ENCODE results near the gene ZBTB43.
"Not testable (repeated sequence)": the region's sequence is repeated elsewhere in the genome, so short reads cannot be mapped to it uniquely, and the experiment has no call there.

The ZBTB43 gene

DNA sequence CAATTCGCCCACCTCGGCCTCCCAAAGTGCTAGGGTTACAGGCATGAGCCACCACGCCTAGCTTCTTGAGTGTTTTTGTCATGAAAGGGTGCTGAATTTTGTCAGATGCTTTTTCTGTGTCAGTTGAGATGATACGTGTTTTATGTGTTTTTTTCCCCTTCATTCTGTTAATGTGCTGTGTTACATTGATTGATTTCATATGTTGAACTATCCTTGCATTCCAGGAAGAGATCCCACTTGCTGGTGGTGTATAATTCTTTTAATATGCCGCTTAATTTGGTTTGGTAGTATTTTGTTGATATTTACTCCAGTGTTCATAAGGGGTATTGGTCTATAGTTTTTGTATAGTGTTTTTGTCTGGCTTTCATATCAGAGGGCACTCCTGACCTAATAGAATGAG, 13.6 kb downstream of the ZBTB43 start:
- no peak for DNase-seq
- Histone ChIP-seq H3K4me1 (no peaks in the 10 kb centered on the region), H3K9me3 (peaks cover 5% of the 10 kb centered on the region), H3K4me3 (ENCODE audit: low read depth, low read length) (no peak overlapping the region), H3K36me3 (peaks cover 17% of the 10 kb centered on the region), H3K27me3 (no peaks in the 10 kb centered on the region)
- TF ChIP-seq, protein P1, sequence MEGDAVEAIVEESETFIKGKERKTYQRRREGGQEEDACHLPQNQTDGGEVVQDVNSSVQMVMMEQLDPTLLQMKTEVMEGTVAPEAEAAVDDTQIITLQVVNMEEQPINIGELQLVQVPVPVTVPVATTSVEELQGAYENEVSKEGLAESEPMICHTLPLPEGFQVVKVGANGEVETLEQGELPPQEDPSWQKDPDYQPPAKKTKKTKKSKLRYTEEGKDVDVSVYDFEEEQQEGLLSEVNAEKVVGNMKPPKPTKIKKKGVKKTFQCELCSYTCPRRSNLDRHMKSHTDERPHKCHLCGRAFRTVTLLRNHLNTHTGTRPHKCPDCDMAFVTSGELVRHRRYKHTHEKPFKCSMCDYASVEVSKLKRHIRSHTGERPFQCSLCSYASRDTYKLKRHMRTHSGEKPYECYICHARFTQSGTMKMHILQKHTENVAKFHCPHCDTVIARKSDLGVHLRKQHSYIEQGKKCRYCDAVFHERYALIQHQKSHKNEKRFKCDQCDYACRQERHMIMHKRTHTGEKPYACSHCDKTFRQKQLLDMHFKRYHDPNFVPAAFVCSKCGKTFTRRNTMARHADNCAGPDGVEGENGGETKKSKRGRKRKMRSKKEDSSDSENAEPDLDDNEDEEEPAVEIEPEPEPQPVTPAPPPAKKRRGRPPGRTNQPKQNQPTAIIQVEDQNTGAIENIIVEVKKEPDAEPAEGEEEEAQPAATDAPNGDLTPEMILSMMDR (IDR thresholded peaks at IDR 0.05; ENCODE audit: low read depth, low read length) = no peak

DNA sequence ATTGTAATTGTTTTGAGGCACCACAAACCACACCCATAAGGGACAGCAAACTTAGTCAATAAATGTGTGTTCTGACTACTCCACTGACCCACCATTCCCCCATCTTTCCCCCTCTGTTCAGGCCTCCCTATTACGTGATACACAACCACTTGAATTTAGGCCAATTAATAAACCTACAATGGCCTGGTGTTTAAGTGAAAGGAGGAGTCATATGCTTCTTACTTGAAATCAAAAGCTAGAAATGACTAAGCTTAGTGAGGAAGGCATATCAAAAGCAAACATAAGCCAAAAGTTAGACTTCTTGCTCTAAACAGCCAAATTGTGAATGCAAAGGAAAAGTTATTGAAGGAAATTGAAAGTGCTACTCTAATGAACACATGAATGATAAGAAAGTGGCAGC, 14.6 kb downstream of the ZBTB43 start:
- DNase-seq = no peak
- TF ChIP-seq, protein P1 (IDR thresholded peaks at IDR 0.05; ENCODE audit: low read depth, low read length) = no peak

DNA sequence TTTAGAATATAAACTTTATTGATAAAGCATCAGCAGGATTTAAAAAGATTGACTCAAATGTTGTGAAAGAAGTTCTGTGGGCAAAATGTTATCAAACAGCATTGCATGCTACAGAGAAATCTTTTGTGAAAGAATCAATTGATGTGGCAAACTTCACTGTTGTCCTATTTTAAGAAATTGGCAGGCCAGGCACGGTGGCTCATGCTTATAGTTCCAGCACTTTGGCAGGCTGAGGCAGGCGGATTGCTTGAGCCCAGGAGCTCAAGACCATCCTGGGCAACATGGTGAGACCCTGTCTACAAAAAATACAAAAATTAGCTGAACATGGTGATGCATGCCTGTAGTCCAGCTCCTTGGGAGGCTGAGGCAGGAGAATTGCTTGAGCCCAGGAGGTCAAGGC, 17.4 kb downstream of the ZBTB43 start:
- H3K4me3 ChIP-seq (ENCODE audit: low read depth, low read length) = no peak overlapping the region
- no peak for DNase-seq
- peaks cover 10% of the 10 kb centered on the region; the same call in 1 of the 2 replicates for H3K36me3 ChIP-seq
- peaks cover 5% of the 10 kb centered on the region for H3K9me3 ChIP-seq
- H3K4me1 ChIP-seq = no peaks in the 10 kb centered on the region
- TF ChIP-seq, protein P1 (IDR thresholded peaks at IDR 0.05; ENCODE audit: low read depth, low read length) = no peak
- H3K27me3 ChIP-seq = no peaks in the 10 kb centered on the region

More for the DNA sequence above, 14.6 kb downstream of the ZBTB43 start:
- H3K9me3 ChIP-seq = peaks cover 5% of the 10 kb centered on the region
- H3K4me1 ChIP-seq = no peaks in the 10 kb centered on the region
- H3K27me3 ChIP-seq = no peaks in the 10 kb centered on the region
- no peak overlapping the region for H3K4me3 ChIP-seq (ENCODE audit: low read depth, low read length)
- H3K36me3 ChIP-seq = peaks cover 17% of the 10 kb centered on the region

DNA sequence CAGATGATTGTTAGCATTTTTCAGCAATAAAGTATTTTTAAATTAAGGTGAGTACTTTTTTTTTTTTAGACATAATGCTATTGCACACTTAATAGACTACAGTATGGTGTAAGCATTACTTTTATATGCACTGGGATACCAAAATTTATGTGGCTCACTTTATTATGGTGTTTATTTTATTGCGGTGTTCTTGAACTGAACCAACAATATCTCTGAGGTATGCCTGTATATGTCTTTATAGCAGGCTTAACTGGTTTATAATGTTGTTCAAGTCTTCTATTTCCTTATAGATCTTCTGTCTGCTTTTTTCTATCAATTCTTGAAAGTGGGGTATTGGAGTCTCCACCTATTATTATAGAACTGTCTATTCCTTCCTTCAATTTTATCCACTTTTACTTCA, 18.0 kb downstream of the ZBTB43 start:
- TF ChIP-seq, protein P1 (IDR thresholded peaks at IDR 0.05; ENCODE audit: low read depth, low read length) = no peak
- no peak for DNase-seq
- Histone ChIP-seq H3K9me3 (peaks cover 5% of the 10 kb centered on the region), H3K4me1 (no peaks in the 10 kb centered on the region), H3K4me3 (ENCODE audit: low read depth, low read length) (no peak overlapping the region), H3K27me3 (no peaks in the 10 kb centered on the region), H3K36me3 (peaks cover 10% of the 10 kb centered on the region; the same call in 1 of the 2 replicates)

DNA sequence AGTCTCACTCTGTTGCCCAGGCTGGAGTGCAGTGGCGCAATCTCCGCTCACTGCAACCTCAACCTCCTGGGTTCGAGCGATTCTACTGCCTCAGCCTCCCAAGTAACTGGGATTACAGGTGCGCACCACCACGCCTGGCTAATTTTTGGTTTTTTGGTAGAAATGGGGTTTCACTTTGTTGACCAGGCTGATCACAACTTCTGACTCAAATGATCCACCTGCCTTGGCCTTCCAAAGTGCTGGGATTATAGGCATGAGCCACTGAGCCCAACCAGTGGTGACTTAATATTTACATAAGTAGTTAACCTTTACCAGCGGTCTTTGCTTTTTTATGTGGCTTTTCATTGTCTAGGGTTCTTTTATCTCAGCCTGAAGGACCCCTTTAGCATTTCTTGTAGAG, 19.2 kb downstream of the ZBTB43 start:
- not testable (repeated sequence) for DNase-seq, H3K9me3 ChIP-seq

DNA sequence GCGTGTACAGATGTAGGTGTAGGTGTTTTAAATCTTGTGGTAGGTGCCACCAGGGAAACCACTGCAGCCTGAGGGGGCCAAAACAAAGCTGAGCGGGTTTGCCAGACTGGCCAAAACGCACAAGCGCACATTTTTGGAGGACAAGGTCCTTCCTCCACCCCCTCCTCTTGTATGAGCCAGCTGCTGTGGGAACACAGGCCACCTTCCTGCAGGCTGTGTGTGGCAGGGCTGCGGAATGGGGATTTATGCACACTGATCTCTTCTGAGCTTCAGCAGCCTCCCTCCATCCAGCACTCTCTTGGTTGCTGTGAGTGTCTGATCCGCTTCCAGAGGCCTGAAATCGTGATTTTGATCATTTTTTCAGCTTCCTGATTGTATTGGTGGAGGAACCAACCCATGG, 22.4 kb downstream of the ZBTB43 start:
- no peaks in the 10 kb centered on the region for H3K9me3 ChIP-seq
- H3K4me3 ChIP-seq (ENCODE audit: low read depth, low read length) = no peak overlapping the region
- no peak for DNase-seq
- no peaks in the 10 kb centered on the region for H3K27me3 ChIP-seq
- H3K4me1 ChIP-seq = no peaks in the 10 kb centered on the region
- peaks cover 2% of the 10 kb centered on the region for H3K36me3 ChIP-seq
- TF ChIP-seq, protein P1 (IDR thresholded peaks at IDR 0.05; ENCODE audit: low read depth, low read length) = no peak

More for the DNA sequence above, 19.2 kb downstream of the ZBTB43 start:
- H3K4me1 ChIP-seq; H3K36me3 ChIP-seq; H3K4me3 ChIP-seq (ENCODE audit: low read depth, low read length); H3K27me3 ChIP-seq: not testable (repeated sequence)

DNA sequence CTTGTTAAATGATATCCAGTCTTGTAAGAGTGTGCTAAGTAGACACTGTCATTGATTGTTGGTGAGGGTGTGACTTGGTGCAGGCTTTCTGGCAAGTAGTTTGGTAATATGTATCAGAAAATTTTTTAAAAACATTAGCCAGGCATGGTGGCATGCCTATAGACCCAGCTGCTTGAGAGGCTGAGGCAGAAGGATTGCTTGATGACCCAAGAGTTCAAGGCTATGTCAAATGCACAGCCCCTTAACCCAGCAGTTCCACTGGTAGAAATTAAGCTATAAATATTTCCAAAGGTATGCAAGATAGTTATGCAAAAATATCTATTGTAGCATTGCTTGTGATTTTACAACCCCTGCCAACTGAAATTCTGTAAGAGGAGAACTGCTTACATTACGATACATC, 24.2 kb downstream of the ZBTB43 start:
- TF ChIP-seq, protein P1 (IDR thresholded peaks at IDR 0.05; ENCODE audit: low read depth, low read length) = no peak
- H3K4me3 ChIP-seq (ENCODE audit: low read depth, low read length) = no peak overlapping the region

More for the DNA sequence above, 24.2 kb downstream of the ZBTB43 start:
- H3K36me3 ChIP-seq = peaks cover 19% of the 10 kb centered on the region
- H3K9me3 ChIP-seq = no peaks in the 10 kb centered on the region
- H3K4me1 ChIP-seq = no peaks in the 10 kb centered on the region
- no peaks in the 10 kb centered on the region for H3K27me3 ChIP-seq
- DNase-seq = no peak

Data from BE2C (cell line).